Activated CD8-positive, alpha-beta T cell treated with anti-CD3 and anti-CD28 coated beads for 36 hours (primary cell): ENCODE results near the gene FAP. TPM values are rescaled to one million over a fixed set of nuclear protein-coding genes. Genes with fewer than 3 reads are reported as not detected.

Experiments used
- ATAC-seq: fragments of 200-7000 bp; cut with Tn5 transposase; one replicate; pipeline ENCODE4 v1.10.0; 2021; ENCODE audit warnings: mild to moderate bottlenecking, moderate library complexity
- CTCF ChIA-PET: fragments of 350-600 bp; sonication (Branson Sonifier 250); formaldehyde crosslinking; loops from one replicate; lab custom pipeline; 2021; ENCODE audit warnings: antibody characterized with exemption; lab: Charles Lee
- POLR2A ChIA-PET: fragments of 350-600 bp; sonication (Branson Sonifier 250); formaldehyde crosslinking; loops from one replicate; lab custom pipeline; 2021; ENCODE audit warnings: antibody characterized with exemption; lab: Charles Lee
- DNase-seq: peaks from one replicate; pipeline ENCODE4 v3.0.0-alpha.2; 2020
- H3K27ac Mint-ChIP-seq: one replicate; pipeline ENCODE4 v1.8.0; 2021; ENCODE audit warnings: mild to moderate bottlenecking, mixed read lengths
- H3K27me3 Mint-ChIP-seq: one replicate; pipeline ENCODE4 v1.8.0; 2021; ENCODE audit warnings: mixed read lengths
- H3K36me3 Mint-ChIP-seq: one replicate; pipeline ENCODE4 v1.8.0; 2021; ENCODE audit warnings: low read depth, mixed read lengths
- H3K4me1 Mint-ChIP-seq: one replicate; pipeline ENCODE4 v1.8.0; 2021; ENCODE audit warnings: low read depth, mixed read lengths
- H3K4me3 Mint-ChIP-seq: one replicate; pipeline ENCODE4 v1.8.0; 2021; ENCODE audit warnings: mild to moderate bottlenecking, moderate library complexity, mixed read lengths
- H3K9me3 Mint-ChIP-seq: one replicate; pipeline ENCODE4 v1.8.0; 2021; ENCODE audit warnings: mixed read lengths
- CTCF ChIP-seq: fragments of 200-600 bp; IDR thresholded peaks from one replicate; pipeline ENCODE4 v1.8.0; 2022; ENCODE audit warnings: antibody characterized with exemption, mild to moderate bottlenecking
- intact Hi-C: fragments of 100-400 bp; cut with micrococcal nuclease; formaldehyde crosslinking; loops from one replicate; pipeline ENCODE4 v1.10.0; 2022
- total RNA-seq, 2 experiments: library from RNA; stranded (reverse); gene quantifications; one replicate each; pipeline ENCODE4 v1.2.3, GENCODE V29; 2021

The FAP gene
- total RNA-seq, 2 experiments from 2014 or later, result not detected

GRCh38 chr2:162256591-162256991 is 13.3 kb upstream of the FAP start:
- intact Hi-C loops, result no loop called here
- Mint-ChIP-seq H3K27me3 (peaks cover 6% of the 10 kb centered on the region), H3K9me3 (no peaks in the 10 kb centered on the region), H3K4me3 (no peak overlapping the region), H3K4me1 (peaks cover 10% of the 10 kb centered on the region), H3K27ac (no peak overlapping the region), H3K36me3 (no peaks in the 10 kb centered on the region)
- TF ChIP-seq CTCF, result no peak
- DNase-seq (no peak), ATAC-seq (no peak)
- CTCF ChIA-PET, result interaction anchor here (1.8 kb wide), 1 partner anchor 36 kb away, joined by 9 read pairs; no protein-coding TSS in a partner anchor
- POLR2A ChIA-PET, result no interaction called here

GRCh38 chr2:162254236-162254871 is 11.1 kb upstream of the FAP start:
- ChIA-PET POLR2A (no interaction called here), CTCF (no interaction called here)
- intact Hi-C loops, result no loop called here
- Mint-ChIP-seq H3K36me3 (no peaks in the 10 kb centered on the region), H3K27ac (no peak overlapping the region), H3K4me1 (no peaks in the 10 kb centered on the region), H3K4me3 (no peak overlapping the region), H3K9me3 (no peaks in the 10 kb centered on the region), H3K27me3 (peaks cover 10% of the 10 kb centered on the region)
- DNase-seq (no peak), ATAC-seq (no peak)
- TF ChIP-seq CTCF, result no peak

GRCh38 chr2:162253435-162253834 is 10.2 kb upstream of the FAP start:
- DNase-seq, result no peak
- ChIA-PET CTCF (interaction anchor here (1.3 kb wide), 1 partner anchor 33 kb away, joined by 5 read pairs; no protein-coding TSS in a partner anchor), POLR2A (no interaction called here)
- no peak overlapping the region for H3K4me3 Mint-ChIP-seq
- no peak for ATAC-seq
- H3K9me3 Mint-ChIP-seq, result no peaks in the 10 kb centered on the region
- no peaks in the 10 kb centered on the region for H3K4me1 Mint-ChIP-seq
- no peak for TF ChIP-seq CTCF
- peaks cover 11% of the 10 kb centered on the region for H3K27me3 Mint-ChIP-seq
- H3K36me3 Mint-ChIP-seq, result no peaks in the 10 kb centered on the region
- intact Hi-C loops, result no loop called here
- no peak overlapping the region for H3K27ac Mint-ChIP-seq

GRCh38 chr2:162252153-162252552 is 8.9 kb upstream of the FAP start:
- Mint-ChIP-seq H3K27me3 (peaks cover 12% of the 10 kb centered on the region), H3K27ac (no peak overlapping the region), H3K9me3 (no peaks in the 10 kb centered on the region), H3K4me1 (no peaks in the 10 kb centered on the region), H3K36me3 (no peaks in the 10 kb centered on the region), H3K4me3 (no peak overlapping the region)
- ATAC-seq (no peak), DNase-seq (no peak)
- ChIA-PET POLR2A (no interaction called here), CTCF (interaction anchor here (1.2 to 1.3 kb wide), 3 partner anchors 30 to 99 kb away, joined by 3 to 5 read pairs (median 5); no protein-coding TSS in a partner anchor)
- no peak for TF ChIP-seq CTCF
- intact Hi-C loops, result no loop called here

- no peak for DNase-seq
- Mint-ChIP-seq H3K9me3 (no peaks in the 10 kb centered on the region), H3K27ac (no peak overlapping the region), H3K36me3 (no peaks in the 10 kb centered on the region), H3K27me3 (peaks cover 15% of the 10 kb centered on the region), H3K4me1 (no peaks in the 10 kb centered on the region), H3K4me3 (no peak overlapping the region)
- intact Hi-C loops, result no loop called here
- no peak for ATAC-seq
- ChIA-PET POLR2A (no interaction called here), CTCF (interaction anchor here (1.3 kb wide), 1 partner anchor 53 kb away, joined by 5 read pairs; no protein-coding TSS in a partner anchor)
- no peak for TF ChIP-seq CTCF
These were observed 2.5 kb upstream of the FAP start for GRCh38 chr2:162245781-162246180.
